GDM1 (cell line): ENCODE results near the gene UNC5B.
A peak's percentile ranks its signal among the peaks of the same experiment; 100 is the strongest.
"Not testable (repeated sequence)": the region's sequence is repeated elsewhere in the genome, so short reads cannot be mapped to it uniquely, and the experiment has no call there.

ENCODE experiments used
- DNase-seq: peaks from one replicate; lab custom pipeline; 2025; lab: John Stamatoyannopoulos, UW

Gene UNC5B

DNA sequence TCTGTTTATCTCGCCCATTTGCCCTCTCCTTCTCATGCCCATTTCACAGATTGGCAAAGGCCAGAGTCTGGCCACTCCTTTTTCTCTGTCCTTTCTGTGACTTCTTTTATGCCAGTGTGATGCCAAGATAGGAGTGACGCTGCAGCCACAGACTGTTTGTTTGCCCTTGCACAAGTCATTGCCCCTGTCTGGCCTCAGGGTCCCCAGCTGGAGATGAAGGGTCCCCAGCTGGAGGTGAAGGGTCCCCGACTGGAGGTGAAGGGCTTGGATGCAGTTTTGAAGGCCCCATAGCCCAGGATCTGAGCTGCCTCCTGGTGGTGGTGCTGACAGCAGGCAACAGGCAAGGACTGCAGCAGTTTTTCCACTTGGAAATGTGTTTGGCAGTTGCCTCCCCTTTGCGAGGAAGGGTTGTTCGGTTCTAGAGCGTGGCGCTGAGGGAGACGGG is 55.9 kb downstream of the UNC5B start:
- no peak for DNase-seq

DNA sequence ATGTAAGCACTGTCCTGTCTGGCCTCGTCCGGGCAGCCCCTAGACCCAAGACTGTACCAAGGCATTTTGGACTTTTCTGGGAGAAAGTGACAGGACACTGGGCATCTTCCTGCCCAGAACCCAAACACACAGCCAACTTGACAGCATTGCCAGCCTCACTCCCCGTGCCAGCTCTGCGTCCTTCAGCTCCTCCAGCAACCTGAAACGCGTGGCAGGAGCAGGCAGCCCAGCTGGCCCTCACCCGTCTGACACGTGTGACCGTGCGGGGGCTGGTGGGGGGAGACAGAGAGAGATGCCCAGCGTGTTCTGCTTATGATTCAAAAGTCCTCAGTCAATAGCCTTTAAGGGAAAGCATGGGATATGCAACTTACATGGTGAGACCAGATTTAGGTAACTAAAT is 56.4 kb downstream of the UNC5B start:
- DNase-seq, result no peak

DNA sequence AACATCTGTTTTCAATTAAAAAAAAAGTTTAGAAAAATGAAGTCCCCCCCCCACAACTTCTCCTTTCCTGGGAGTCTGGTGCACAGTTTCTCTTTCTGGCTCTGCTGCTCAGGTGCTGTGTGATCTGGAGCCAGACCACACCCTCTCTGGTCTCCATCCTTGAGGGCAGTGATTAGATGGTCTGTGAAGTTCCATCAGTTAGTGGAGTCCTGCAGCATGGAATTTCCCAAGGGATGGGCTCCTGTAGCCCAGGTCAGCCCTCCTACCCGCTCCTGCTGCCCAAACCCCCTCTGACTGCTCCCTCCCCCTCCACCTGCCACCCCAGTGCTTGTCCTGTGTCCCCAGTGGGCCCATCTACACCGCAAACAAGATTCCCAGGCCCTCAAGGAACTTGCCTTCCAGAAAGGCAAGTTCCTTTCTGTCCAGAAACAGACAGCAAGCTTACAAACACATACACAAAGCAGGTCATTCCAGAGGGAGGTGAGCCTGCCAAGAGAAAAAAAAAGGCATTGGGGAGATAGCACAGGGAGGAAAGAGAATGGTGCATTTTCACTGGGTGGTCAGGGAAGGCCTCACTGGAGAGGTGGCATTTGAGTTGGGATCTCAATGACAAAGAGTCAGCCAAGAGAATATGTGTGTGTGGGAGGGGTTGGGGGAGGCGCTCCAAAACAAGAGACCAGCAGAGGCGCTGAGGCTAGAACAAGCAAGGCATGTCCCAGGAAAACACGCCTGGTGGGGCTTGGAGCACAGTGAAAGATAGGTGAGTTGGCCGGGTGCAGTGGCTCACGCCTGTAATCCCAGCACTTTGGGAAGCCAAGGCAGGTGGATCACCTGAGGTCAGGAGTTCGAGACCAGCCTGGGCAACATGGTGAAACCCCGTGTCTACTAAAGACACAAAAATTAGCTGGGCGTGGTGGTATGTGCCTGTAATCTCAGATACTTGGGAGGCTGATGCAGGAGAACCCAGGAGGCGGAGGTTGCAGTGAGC is 57.2 kb downstream of the UNC5B start:
- DNase-seq, result no peak

DNA sequence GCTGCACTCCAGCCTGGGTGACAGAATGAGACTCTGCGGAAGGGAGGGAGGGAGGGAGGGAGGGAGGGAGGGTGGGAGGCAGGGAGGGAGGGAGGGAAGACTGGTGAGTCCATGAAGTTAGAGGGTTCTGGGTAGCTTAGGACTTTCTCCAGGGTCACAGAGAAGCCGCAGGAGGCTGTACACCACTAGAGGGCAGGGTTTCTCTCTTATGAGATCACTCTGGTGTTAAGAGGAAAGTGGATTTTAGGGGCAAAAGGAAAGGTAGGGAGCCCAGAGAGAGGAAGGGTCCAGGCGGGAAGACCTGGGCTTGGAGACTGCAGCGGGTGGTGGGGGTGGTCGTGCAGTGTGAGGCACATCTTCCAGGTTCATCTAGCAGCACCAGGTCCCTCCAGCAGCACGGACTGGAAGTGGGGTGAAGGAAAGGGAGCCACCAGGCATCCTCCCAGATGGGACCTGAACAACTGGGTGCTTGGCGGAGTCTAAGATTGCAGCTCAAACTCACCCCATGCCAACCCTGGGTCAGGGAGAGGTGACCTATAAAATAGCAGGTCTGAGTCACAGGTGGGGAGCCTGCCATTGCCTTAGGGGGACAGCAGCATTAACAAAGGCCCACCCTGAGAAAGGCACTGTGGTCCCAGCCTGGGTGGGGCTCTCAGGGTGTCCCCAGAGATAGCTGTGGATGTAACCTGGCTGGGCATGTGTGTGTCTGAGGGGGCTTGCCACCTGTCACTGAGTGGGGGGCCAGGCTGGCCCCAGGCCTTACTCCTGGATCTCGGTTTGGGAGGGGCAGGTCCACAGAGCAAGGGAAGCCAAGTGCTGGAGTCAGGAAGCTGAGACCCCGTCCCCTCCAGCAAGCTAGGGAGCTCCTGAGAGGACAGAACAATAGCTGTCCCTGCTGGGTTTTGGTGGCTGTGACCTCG is 58.2 kb downstream of the UNC5B start:
- peak; percentile 43 for DNase-seq

DNA sequence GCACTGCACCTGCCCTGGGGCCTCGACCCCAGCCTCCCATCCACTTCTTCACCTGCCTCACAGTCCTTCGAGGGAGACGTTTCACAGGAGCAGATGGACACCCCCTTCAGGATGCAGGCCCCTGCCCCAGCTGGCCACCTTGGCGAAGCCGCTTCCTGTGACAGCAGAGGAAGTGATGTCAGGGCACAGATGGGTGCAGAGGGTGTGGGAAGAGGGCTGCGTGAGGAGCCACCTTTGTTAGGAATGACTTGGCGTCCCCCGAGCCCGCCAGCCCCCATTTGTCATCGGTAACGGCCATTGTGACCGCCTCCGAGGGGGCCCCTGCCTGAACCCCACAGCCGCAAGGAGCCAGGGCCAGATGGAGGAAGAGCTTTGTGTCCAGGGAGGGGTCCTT is 59.3 kb downstream of the UNC5B start:
- DNase-seq, result no peak

DNA sequence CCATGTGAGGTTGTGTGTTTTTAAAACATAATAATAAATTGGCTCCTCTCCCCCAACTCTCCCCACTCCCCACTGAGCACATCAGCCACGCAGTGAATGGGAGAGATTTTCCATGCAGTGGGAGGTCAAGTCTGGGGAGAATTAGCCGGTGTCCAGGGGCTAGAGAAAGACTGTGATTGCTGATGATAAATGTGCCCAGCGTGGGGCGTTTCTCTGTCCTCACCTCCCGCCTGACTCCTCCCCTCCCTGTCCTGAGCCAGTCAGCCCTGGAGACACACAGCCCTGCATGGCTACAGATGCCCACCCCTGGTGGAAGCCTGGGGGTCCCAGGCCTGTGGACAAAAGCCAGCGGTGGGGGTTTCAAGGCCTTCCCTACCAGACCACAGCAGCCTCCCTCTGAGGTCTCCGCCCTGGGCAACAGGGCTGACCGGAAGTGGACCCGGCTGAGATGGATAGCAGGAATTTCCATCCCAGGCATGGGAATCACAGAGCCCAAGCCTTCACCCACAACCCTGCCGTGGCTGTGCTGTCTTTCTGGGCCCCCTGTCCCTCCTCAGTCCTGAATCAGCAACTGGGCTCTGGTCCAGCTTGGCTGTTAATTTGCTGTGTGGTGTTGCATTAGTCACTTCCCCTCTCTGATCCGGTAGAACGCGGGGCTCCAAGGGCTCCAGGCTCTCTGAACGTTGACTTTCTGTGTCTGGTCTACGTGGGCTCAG is 59.8 kb downstream of the UNC5B start:
- no peak for DNase-seq

DNA sequence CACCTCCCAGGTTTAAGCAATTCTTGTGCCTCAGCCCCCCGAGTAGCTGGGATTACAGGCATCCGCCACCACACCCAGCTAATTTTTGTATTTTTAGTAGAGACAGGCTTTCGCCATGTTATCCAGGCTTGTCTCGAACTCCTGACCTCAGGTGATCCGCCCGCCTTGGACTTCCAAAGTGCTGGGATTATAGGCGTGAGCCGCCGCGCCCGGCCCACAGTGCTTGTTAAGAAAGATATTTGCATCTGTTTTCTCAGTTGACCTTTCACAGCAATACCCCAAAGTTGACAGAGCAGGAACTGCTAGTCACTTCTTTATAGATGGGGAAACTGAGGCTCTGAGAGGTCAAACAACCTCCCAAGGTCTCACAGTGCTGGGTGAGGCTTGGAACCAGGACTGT is 60.6 kb downstream of the UNC5B start:
- not testable (repeated sequence) for DNase-seq

DNA sequence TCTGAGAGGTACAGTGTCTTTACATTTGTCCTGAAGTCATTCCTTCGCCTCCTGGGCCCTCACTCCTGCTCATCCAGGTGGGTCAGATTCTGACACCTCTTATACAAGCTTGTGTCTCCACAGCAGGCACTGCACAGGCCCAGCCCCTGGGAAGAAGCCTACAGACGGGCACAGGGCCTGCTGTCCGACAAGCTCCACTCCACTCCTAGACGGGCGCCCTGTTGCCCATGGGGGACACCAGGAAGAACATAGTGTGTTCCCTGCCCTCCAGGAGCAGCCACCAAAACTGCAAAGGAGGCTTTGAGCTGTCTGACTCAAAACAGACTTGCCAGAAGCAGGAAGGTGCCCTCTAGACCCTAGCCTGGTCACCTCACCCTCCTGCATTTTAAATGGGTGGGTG is 61.1 kb downstream of the UNC5B start:
- DNase-seq, result no peak

DNA sequence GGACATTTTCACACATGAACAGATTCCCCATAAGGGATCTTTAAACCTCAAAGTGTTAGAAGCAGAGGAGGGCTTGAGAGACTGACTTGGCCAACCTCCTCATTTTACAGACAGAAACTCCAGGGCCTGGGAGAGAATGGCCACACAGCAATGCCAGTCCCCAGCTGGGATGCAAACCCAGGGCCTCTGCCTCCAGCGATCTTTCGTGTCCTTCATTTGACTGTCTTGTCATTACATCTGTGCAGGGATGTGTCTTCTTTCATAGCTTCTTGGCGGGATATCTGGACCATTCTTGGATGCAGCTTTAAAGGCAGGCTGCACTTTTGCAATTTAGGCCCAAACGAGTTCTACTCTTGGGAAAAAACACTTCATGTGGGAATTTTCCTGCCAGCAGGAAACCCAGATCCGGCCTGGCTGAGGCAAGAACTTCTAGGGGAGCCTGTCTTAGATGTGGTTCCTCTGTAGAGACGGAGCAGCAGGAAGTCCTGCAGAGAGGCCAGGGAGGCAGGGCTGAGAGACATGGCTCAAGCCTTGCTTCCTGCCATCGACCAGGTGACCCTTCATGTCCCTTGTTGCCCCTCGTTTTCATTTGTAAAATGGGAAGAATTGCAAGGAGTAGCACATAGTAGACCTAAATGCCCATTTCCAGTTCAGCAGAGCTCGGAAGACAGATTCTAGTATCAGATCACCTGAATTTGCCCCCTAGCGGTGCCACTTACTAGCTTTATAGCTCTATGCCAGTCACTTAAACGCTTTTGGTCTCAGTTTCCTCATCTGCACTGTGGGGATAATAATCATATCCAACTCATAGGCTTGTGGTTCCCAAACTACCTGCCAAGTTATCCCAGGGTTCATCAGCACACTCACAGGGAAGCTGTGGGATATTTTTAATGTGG is 62.8 kb downstream of the UNC5B start:
- no peak for DNase-seq

DNA sequence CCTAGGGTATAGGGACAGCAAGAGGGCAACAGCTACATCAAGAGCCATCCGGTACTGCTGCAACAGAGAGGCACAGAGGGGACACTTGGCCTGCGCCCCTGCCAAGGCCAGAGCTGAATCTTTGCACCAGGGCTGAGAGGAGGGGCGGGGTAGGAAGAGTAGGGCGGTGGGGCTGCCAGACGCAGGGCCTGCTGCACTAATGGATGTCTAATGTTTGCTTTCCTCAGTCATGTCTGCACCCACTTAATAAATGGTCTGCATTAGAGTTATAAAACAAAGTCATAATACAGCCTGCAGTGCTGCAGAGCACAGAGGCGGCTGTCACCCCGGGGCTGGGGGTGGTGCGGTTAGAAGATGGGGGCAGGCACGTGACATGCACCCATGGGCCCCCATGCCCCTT is 64.5 kb downstream of the UNC5B start:
- DNase-seq, result no peak

DNA sequence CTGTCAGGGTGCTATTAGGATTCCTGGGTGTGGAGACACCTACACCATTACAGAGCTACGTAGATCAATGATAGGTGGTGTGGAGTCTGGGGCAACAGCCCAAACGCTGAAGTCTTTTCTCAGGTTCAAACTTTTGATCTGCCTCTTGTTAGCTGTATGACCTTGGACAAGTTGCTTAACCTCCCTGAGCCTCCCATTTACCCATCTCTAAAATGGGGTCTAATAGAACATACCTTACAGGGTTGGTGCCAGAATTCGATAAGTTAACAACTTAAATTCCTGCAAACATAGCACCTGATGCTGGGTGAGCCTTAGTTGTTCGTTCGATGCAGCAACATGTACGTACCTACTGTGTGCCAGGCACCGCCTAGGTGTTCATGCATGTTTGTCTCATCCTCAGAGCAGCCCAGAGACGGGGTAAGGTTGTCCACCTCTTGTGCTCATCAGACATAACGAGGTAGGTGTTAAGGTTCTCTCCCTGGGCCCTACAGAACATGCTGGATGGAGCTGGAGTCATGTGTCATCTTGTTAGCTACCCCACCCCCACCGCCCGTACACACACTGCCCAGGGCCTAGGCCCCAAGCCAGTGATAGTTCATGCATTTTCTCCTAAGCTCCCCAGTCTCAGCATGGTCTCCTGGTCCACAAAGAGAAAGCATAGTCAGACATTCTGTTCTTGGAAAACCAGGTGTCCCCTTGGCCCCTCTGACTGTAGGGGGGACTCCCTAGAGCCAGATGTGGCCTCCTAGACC is 65.7 kb downstream of the UNC5B start:
- DNase-seq, result no peak

DNA sequence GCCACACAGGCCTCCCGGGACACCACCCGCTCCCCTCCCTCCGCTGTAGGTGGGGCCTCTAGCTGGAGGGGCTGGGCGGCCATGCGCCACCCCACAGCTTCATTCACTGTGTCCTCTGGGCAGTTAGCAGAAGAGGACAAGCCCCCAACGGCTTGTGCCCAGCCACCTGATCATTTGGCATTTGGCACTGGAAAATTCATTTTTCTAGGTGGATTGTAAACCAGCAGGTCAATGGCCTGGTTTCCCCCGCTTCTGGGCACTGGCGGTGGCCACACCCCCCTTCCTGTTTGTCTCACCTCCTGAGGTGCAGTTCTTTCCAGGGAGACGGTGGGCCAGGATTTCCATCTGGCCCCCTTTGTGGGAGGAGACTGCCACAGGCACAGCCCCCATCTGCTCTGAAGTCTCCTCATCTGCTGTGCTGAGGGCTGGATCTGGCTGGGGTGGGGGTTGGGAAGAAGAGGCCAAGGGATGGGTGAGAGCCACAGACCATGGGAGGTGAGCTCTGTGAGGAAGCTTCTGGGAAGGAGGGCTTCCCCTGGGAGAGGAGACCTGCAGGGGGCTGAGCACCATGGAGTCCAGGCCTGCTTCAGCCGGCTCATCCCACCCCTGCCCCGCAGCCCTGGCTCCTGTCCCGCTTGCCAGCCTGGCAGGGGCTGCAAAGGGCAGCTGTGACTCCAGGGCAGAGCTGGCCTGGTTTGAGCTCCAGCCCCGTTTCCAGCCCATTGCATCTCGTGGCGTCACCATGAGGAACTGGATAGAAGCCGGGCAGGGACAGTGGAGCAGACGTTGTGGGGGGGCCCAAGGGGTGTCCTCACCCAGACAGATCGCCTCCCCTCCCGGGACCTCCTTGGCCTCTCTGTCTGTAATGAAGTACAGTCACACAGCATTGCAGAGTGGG is 66.6 kb downstream of the UNC5B start:
- DNase-seq, result no peak

DNA sequence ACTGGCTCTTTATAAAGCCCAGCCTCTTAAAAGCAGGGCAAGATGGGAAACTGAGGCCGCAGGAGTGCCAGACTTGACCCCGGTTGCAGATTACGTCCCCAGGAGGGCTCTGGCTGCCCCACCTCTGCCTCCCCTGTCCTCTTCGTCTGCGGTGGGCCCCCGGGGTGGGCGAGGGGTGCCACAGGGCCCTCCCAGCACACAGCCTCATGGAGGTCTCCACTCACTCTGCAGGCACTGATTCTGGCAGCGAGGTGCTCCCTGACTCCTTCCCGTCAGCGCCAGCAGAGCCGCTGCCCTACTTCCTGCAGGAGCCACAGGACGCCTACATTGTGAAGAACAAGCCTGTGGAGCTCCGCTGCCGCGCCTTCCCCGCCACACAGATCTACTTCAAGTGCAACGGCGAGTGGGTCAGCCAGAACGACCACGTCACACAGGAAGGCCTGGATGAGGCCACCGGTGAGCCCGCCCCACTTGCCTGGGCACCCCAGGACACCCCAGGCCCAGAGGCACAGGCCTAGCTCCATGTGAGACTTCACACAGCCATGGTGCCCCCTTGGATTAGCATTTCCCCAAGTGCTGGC is 67.3 kb downstream of the UNC5B start:
- no peak for DNase-seq

DNA sequence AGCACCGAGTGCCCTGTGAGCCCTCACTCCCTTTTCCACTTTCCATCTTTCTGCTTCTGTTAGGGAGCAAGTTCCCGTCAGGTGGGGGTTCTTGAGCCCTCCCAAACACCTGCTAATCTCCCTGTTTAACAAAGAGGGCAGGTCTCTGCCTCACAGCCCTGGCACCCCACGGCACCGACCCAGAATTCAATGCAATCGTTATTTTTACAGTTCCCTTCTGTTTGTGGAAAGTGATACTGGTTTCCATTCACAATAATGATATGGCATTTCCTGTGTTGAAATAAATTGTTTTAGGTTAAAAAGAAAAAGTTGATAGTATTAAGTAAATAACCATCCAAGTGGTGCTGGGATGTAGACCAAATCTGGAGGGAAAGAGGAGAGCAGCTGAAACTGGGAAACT is 67.8 kb downstream of the UNC5B start:
- no peak for DNase-seq

DNA sequence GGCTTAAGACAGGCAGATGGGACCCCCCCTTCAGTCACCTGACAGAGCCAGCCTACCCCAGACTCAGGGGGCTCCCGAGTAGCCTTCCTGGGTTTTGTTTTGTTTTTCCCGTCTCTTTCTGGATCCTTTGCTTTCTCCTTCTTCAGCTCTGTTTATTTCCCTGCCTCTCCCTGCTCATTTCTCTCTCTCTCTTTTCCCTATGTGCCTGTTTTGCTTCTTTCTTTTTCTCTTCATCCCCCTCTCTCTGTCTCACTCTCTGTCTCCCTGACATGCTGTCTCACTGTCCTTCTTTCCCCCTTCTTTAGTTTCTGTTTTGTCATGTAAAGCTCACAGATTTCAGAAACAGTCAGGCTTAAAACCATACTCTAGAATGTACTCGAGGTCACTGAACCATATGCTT is 68.5 kb downstream of the UNC5B start:
- DNase-seq, result no peak

DNA sequence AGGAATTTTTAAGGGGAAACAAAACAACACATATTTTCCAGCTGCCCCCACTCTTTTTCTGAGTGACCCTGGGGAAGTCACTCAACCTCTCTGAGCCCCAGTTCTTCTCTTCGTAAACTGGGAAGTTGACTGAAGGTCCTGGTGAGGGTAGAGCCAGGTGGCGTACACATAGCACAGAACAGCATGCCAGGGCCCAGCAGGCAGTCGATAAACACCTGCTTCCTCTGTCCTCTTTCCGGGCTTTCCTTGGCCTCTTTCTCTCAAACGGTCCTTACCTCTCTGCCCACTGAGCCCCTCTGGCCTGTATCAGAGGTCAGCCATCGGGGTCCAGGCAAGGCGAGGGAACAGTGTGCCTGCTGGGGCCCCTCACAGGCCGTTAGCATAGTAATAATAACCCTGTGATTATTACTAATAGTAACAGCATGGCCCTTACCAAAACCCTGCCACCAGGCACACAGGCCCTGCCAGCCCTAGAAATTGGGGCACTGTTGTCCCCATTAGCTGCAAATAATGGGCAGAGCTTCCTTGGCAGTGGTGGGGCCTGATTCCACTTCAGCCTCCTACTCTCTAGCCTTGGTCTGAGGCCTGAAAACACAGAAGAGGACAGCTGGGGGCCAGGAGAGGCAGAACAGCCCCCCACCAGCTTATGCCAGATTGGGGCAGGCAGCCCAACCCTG is 69.4 kb downstream of the UNC5B start:
- no peak for DNase-seq

DNA sequence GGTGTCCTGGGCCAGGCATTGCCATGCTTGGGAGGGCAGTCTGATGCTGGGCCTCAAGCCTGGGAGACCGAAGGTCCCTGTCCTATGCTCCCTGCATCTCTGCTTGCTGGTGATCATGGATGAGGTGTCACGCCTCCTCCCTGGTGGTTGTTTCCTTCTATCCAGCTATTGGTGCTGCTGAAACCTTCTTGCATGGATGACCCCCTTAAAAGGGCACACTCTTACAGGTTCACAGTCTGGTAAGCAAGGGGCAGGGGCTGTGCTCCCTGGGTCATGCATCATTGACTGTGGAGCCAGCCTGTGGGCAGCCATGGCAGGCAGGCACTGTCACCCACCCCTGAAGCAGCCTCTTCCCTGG is 69.9 kb downstream of the UNC5B start:
- no peak for DNase-seq

DNA sequence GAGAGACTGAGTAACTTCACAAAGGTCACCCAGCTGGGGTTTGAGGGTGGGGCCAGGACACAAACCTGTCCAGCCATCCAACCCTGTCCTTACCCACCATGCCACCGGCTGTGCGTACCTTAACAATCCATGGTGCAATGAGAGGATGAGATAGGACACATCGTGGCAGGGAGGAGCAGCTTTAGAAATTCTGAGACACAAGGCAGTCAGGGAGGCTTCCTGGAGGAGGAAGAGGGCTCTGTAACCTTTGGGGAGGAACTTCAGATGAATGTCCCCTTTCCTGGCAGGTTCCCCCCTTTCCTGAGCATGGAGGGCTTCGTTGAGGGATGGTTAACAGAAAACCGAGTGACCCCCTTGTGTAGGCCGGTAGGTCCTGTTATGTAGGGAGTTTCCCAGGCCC is 71.0 kb downstream of the UNC5B start:
- no peak for DNase-seq
